GM19025 (cell line): ENCODE data around the gene LTBP3.
"Not testable (repeated sequence)": the region's sequence is repeated elsewhere in the genome, so short reads cannot be mapped to it uniquely, and the experiment has no call there.

Experiments used
- ATAC-seq: cut with Tn5 transposase; IDR thresholded peaks from one replicate; pipeline ENCODE4 v1.9.1; 2021; ENCODE audit warnings: mild to moderate bottlenecking, low read depth, moderate library complexity; ENCODE audit not compliant: unreplicated experiment

The LTBP3 gene

DNA sequence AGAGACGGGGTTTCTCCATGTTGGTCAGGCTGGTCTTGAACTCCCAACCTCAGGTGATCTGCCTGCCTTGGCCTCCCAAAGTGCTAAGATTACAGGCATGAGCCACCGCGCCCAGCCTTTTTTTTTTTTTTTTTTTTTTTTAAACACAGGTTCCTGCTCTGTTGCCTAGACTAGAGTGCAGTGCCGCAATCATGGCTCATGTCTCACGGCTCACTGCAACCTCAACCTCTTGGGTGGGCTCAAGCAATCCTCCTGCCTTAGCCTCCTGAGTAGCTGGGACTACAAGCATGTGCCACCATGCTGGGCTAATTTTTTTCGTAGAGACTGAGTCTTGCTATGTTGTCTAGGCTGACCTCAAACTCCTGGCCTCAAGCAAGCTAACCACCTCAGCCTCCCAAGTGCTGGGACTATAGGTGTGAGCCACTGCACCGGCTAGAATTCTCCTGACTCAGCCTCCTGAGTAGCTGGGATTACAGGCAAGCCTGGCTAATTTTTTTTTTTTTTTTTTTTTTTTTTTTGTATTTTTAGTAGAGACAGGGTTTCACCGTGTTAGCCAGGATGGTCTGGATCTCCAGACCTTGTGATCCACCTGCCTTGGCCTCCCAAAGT is 39.1 kb downstream of the LTBP3 start:
- ATAC-seq, result not testable (repeated sequence)

DNA sequence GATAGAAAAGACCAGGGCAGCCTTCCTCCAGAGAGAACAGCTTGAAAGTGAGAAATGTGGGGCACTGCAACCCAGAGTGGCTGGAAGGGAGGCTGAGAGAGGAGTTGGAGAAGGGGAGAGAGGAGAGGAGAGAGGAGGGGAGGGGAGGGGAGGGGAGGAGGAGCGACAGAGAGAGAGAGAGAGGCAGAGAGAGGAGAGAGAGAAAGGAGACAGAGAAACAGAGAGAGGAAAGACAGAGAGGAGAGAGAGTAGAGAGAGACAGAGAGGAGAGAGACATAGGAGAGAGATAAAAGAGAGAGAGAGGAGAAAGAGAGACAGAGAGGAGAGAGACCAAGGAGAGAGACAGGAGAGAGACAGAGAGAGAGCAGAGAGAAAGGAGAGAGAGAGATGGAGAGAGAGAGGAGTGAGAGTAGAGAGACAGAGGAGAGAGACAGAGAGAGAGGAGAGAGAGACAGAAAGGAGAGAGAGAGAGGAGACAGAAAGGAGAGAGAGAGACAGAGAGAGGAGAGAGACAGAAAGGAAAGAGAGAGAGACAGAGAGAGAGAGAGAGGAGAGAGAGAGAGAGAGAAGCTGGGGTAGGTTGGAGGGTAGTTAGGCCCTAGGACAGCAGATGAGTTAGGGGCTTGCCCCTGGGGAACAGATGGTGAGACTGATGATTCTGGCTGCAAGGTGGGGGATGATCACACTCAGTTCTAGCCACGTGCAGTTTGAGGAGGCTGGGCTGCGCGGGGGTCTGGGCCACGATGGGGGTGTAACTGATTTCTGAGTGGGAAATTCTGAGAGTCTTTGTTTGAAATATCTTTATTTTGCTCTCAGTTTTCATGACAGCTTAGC is 41.8 kb downstream of the LTBP3 start:
- no peak for ATAC-seq

GRCh38 chr11:65512311-65512710 is 45.8 kb downstream of the LTBP3 start:
- not testable (repeated sequence) for ATAC-seq

- ATAC-seq, result peak; percentile 30
Measured at GRCh38 chr11:65506772-65507505, 51.2 kb downstream of the LTBP3 start.

- no peak for ATAC-seq
Measured at GRCh38 chr11:65506290-65506771, 51.8 kb downstream of the LTBP3 start.

GRCh38 chr11:65505466-65506289 is 52.5 kb downstream of the LTBP3 start:
- ATAC-seq, result no peak

- ATAC-seq, result no peak
Measured at GRCh38 chr11:65504674-65505465, 53.3 kb downstream of the LTBP3 start.

DNA sequence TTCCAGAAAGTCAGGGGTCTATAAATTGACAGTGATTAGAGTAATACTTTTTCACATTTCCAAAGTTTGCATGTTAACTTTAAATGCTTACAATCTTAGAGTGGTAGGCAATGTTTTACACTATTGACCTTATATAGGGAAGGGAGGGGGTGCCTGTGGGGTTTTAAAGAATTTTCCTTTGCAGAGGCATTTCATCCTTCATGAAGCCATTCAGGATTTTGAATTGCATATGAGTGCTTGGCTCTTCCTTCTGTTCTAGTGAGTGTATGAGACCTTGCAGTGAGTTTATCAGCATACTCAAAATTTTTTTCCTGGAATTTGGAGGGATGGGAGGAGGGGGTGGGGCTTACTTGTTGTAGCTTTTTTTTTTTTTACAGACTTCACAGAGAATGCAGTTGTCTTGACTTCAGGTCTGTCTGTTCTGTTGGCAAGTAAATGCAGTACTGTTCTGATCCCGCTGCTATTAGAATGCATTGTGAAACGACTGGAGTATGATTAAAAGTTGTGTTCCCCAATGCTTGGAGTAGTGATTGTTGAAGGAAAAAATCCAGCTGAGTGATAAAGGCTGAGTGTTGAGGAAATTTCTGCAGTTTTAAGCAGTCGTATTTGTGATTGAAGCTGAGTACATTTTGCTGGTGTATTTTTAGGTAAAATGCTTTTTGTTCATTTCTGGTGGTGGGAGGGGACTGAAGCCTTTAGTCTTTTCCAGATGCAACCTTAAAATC is 54.0 kb downstream of the LTBP3 start:
- ATAC-seq, result no peak

DNA sequence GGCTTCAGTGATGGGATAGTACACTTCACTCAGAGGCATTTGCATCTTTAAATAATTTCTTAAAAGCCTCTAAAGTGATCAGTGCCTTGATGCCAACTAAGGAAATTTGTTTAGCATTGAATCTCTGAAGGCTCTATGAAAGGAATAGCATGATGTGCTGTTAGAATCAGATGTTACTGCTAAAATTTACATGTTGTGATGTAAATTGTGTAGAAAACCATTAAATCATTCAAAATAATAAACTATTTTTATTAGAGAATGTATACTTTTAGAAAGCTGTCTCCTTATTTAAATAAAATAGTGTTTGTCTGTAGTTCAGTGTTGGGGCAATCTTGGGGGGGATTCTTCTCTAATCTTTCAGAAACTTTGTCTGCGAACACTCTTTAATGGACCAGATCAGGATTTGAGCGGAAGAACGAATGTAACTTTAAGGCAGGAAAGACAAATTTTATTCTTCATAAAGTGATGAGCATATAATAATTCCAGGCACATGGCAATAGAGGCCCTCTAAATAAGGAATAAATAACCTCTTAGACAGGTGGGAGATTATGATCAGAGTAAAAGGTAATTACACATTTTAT is 54.7 kb downstream of the LTBP3 start:
- ATAC-seq, result no peak

- no peak for ATAC-seq
Measured at GRCh38 chr11:65502555-65503367, 55.4 kb downstream of the LTBP3 start.

DNA sequence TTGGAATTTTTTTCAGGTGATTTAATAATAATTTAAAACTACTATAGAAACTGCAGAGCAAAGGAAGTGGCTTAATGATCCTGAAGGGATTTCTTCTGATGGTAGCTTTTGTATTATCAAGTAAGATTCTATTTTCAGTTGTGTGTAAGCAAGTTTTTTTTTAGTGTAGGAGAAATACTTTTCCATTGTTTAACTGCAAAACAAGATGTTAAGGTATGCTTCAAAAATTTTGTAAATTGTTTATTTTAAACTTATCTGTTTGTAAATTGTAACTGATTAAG is 55.9 kb downstream of the LTBP3 start:
- no peak for ATAC-seq

- ATAC-seq, result no peak
Measured at GRCh38 chr11:65501472-65502273, 56.5 kb downstream of the LTBP3 start.

GRCh38 chr11:65501186-65501471 is 57.0 kb downstream of the LTBP3 start:
- no peak for ATAC-seq

DNA sequence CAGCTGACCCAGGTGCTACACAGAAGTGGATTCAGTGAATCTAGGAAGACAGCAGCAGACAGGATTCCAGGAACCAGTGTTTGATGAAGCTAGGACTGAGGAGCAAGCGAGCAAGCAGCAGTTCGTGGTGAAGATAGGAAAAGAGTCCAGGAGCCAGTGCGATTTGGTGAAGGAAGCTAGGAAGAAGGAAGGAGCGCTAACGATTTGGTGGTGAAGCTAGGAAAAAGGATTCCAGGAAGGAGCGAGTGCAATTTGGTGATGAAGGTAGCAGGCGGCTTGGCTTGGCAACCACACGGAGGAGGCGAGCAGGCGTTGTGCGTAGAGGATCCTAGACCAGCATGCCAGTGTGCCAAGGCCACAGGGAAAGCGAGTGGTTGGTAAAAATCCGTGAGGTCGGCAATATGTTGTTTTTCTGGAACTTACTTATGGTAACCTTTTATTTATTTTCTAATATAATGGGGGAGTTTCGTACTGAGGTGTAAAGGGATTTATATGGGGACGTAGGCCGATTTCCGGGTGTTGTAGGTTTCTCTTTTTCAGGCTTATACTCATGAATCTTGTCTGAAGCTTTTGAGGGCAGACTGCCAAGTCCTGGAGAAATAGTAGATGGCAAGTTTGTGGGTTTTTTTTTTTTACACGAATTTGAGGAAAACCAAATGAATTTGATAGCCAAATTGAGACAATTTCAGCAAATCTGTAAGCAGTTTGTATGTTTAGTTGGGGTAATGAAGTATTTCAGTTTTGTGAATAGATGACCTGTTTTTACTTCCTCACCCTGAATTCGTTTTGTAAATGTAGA is 57.6 kb downstream of the LTBP3 start:
- no peak for ATAC-seq

- ATAC-seq, result no peak
Measured at GRCh38 chr11:65499713-65500386, 58.3 kb downstream of the LTBP3 start.
